HG03571 (cell line): ENCODE data around the gene ICOSLG.
"Not testable (repeated sequence)": the region's sequence is repeated elsewhere in the genome, so short reads cannot be mapped to it uniquely, and the experiment has no call there.

Experiments used
- ATAC-seq: cut with Tn5 transposase; IDR thresholded peaks from one replicate; pipeline ENCODE4 v1.9.1; 2021; ENCODE audit not compliant: unreplicated experiment

Gene ICOSLG

DNA sequence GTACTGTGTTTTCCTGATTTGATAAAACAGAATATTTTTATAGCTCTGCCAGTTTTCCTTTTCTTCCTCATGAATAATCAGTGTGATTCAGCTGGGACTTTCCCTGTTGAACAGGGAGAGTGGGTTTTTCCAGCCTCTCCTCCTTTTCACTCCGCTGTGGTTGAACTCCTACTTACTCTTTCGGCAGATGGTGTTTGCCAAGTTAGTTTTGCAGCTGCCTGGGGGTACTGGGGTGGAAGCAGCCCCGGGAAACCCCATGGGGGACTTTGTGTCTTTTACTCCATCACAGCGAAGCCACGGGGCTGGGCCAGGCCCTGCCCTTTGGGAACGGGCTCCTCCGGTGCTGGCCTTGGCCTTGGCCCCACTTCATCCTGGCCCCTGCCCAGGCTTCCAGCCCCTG is 55.9 kb downstream of the ICOSLG start:
- not testable (repeated sequence) for ATAC-seq

DNA sequence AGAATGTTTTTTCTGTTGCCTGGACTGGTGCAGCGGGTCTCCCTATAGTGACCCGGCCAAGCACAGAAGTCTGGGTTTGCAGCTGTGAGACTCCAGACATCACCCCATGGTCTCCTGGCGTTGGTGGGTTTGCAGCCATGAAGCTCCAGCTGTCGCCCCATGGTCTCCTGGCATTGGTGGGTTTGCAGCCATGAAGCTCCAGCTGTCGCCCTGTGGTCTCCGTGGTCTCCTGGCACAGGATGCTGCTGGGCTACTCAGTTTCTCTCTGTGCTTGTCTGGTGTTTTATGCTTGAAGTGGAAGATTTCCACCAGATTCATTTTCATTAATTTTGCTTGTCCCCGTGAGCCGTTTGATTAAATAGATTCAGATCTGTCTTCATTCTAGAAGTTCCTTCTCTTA is 58.5 kb downstream of the ICOSLG start:
- ATAC-seq = not testable (repeated sequence)

DNA sequence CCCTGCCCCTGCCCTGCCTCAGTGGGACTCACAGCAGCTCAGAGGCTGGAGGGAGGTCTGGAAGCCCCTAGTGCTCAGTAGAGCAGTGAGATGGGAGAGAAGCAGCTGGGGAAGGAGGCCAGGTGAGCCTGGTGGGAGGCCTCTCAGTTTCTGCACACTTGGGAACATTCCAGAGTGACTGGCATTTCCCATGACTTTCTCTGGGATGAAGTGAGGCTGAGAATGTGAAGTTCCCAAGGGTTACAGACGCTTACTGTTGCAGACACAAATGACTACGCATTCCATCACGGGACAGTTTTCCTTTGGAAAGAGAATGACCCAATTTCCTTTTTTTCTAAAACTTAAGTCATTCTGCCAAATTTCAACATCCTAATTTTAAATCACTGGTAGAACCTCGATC is 59.2 kb downstream of the ICOSLG start:
- not testable (repeated sequence) for ATAC-seq

DNA sequence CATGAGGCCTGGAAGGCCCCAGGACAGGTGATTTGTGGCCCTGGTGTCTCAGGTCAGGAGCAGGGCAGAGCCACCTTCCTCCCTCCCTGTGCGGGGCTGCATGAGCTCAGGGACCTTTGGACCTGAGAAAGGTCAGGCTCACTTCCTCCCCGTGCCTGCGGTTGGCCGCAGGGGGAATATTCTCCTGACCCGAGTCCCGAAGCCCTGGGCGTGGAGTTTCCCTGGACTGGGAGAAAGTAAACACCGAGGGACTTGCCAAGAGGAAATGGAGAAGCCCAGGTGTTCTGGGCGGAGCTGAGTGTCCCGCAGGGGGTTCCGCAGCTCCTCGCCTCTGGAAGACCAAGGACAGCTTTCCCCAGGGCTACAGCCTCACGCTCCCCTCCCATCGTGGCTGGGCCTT is 64.6 kb downstream of the ICOSLG start:
- ATAC-seq = not testable (repeated sequence)

DNA sequence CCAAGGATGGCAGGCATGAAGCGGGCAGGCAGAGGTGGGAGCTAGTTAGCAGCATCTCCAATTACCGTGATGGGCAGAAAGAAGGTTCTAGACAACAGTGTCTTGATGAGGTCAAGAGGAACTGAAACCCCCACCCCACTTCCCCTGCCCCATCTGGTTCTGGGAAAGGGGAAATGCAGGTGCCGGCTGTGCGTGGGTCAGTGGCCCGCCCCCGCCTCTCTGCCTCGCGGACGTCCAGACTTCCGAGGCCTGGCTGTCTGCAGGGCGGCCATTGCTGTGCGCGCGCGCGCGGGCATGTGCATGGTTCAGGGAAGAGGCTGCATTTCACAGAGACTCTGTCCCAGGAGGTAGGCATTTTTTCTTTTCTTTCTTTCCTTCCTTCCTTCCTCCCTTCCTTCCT is 65.6 kb downstream of the ICOSLG start:
- ATAC-seq = not testable (repeated sequence)
